ENCODE measurements around the gene DSCAML1.

The DSCAML1 gene

GRCh38 chr11:117706322-117706814 is 90.6 kb downstream of the DSCAML1 start:
- DNase-seq (ENCODE audit: low read depth) = no peak
- H3K4me3 ChIP-seq (ENCODE audit: low read depth, low read length) = no peak overlapping the region

DNA sequence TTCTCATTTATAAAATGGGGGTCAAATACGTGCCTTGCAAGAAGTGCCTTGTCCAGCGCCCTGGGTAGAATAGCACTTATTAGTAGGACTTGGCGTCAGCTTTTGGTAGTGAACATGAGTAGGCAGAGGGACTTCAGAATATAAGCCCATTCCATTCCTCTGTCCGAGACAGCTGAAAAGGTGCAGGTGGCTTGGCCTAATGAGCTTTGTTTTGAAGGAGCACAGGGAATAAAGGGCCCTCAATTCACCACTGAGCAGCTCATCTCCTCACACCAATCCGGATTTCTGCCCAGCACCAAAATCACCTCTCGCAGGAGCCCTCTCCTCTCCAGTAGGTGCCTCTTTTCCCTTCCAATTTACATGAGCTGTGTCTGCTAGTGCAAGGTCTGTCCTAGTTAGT is 91.2 kb downstream of the DSCAML1 start:
- no peak overlapping the region for H3K4me3 ChIP-seq (ENCODE audit: low read depth, low read length)
- DNase-seq (ENCODE audit: low read depth) = no peak

DNA sequence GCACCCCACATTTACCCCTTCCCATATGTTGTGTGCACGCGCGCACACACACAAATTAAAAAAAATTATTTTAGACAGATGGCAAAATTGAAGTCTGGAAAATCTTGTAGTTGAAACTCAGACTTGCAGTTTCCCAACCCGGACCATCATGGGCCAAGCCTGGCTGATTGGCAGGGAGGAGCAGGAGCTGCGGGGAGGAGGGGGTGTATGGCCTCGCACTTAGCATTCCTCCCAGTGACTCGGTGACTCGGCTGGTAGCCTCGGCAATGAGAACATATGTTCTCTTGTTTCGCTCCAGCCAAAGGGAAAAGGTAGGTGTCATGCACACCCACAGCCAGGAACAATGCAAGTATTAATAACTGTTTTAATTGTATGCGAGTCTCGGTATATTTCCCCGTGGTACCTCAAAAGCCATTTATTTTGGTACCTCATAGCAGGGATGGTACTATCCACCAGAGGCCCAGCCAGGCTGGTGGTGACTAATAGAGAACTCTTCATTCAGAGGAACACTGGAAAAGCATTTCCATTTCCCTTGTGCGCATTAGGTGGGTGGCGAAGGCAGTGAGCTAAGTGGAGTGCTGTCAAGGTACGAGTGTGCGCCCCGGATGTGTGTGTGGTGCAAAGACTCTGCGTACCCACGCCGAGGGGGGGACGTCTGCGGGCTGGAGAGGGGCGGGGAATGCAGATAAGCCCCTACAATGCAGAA is 92.5 kb downstream of the DSCAML1 start:
- H3K4me3 ChIP-seq (ENCODE audit: low read depth, low read length) = no peak overlapping the region
- no peak for DNase-seq (ENCODE audit: low read depth)

DNA sequence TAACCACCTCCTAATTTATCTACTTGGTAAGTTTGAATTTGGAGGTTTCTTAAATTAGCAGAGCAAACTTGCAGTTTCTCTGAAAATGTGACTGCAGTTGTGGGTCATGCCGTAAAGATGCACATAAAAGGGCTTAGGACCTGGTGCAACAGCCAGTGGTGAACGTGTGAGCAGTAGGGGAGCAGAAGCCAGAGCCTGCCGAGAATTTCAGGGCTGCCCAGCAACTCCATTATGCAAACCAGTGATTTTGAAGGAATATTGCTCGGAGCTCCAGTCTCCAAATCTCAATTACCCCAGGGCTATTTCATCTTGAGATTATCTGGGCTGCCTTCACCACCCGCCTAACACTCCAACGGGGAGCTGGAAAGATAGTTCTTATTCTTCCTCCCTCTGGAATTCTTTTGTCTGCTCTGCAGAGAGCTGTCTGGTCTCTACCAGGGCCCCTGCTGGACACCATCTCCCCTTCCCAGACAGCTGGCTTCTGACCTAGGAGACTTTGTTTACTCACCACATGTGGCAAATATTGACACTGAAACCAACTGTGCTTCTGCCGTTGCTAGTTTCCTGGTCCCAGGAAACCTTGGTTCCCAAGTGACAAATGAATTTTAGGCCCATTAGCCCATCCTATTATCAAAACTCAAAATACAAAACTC is 93.9 kb downstream of the DSCAML1 start:
- DNase-seq (ENCODE audit: low read depth) = no peak
- no peak overlapping the region for H3K4me3 ChIP-seq (ENCODE audit: low read depth, low read length)

DNA sequence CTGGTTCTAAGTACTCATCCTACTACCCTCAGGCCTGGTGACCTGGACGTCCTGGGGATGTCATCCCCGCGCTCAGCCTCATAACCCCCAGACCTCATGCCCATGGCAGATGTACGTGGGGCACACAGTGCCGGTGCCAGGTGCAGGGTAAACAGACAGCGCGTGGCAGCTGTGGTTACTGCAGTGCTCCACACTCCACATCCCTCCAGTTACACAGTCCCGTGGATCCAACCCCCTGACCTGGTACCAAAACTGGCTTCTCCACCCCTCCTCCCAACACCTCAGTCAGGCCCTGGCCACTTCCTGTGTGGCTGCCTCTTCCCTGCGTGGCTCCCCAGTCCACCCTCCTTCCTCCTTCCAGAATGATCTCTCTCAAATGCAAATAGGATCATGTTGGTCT is 95.2 kb downstream of the DSCAML1 start:
- no peak overlapping the region for H3K4me3 ChIP-seq (ENCODE audit: low read depth, low read length)
- no peak for DNase-seq (ENCODE audit: low read depth)

DNA sequence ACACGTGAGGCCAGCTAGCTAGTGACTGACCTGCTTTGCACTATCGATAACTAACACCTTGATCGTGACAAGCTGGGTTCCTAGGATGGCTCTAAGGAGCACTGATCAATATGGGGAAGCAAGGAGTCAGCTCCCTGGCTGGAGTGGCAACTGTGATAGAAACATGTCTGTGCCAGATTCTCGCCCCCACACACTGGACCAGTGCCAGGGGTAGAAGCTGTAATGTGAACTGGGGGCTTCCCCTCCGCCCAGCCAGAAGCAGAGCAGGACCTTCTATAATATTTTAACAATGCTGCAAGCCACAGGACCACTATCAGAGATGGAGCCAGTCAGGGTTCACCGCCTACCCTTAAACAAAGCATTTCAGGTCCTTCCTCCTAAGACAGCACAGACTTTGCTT is 96.5 kb downstream of the DSCAML1 start:
- H3K4me3 ChIP-seq (ENCODE audit: low read depth, low read length) = no peak overlapping the region
- DNase-seq (ENCODE audit: low read depth) = no peak

- no peak overlapping the region for H3K4me3 ChIP-seq (ENCODE audit: low read depth, low read length)
- DNase-seq (ENCODE audit: low read depth) = no peak
Observed at GRCh38 chr11:117697319-117697718, 99.7 kb downstream of the DSCAML1 start.

DNA sequence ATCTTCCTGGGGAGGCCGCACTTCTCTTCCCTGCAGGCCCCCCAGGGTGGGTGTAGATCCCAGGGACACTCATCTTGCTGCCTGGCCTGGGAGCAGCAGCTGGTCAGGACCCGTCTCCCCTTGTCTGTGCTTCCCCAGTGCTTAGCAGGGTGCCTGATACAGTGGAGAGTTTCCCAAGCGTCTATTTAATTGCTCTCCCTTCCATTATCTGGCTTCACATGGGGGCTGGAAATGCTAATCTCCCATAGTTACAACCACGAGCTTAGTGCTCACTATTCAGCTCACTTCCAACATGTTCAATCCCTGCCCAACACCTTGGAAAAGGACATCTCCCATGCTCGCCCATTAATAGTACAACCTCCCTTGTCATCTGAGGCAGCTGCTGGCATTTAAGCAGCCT is 100.5 kb downstream of the DSCAML1 start:
- no peak overlapping the region for H3K4me3 ChIP-seq (ENCODE audit: low read depth, low read length)
- no peak for DNase-seq (ENCODE audit: low read depth)

DNA sequence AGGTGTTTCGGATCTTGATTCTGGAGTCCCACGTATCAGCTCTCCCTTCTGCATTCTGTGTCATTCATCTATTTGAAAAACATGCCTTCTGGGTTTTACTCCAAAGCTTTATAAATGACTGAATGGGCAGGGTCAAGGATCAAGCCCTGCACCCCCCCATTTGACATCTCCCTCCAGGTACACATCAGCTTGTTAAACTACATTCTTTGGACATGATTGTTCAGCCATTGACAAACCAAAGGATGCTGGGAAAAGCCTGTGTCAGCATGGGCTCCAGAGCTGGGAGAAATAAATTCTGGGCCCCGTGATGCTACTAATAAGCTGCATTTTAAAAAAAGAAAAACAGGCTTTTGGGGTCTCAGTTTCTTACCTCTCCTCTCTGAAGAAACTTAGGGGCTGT is 103.7 kb downstream of the DSCAML1 start:
- DNase-seq (ENCODE audit: low read depth) = no peak
- H3K4me3 ChIP-seq (ENCODE audit: low read depth, low read length) = no peak overlapping the region

DNA sequence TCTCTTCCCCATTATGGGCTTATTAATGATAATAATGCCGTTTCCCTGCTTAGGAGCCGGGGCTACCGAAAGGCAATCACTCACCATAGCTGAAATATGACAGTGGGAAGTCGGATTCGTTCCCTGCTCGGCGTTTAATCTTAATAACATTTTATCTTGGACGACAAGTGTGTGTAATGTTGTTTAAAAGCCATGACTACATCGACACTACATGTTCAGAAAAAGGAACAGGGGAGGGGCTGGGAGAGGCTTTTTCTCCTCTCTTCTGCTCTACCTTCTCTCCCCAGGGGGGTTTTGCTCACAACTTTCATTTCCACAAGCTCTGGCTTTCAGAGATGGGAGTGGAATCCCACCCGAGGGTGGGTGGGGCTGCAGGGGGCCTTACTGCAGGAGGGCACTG is 105.5 kb downstream of the DSCAML1 start:
- DNase-seq (ENCODE audit: low read depth) = no peak
- no peak overlapping the region for H3K4me3 ChIP-seq (ENCODE audit: low read depth, low read length)

- DNase-seq (ENCODE audit: low read depth) = no peak
- H3K4me3 ChIP-seq (ENCODE audit: low read depth, low read length) = no peak overlapping the region
Observed at GRCh38 chr11:117691218-117691514, 105.8 kb downstream of the DSCAML1 start.

DNA sequence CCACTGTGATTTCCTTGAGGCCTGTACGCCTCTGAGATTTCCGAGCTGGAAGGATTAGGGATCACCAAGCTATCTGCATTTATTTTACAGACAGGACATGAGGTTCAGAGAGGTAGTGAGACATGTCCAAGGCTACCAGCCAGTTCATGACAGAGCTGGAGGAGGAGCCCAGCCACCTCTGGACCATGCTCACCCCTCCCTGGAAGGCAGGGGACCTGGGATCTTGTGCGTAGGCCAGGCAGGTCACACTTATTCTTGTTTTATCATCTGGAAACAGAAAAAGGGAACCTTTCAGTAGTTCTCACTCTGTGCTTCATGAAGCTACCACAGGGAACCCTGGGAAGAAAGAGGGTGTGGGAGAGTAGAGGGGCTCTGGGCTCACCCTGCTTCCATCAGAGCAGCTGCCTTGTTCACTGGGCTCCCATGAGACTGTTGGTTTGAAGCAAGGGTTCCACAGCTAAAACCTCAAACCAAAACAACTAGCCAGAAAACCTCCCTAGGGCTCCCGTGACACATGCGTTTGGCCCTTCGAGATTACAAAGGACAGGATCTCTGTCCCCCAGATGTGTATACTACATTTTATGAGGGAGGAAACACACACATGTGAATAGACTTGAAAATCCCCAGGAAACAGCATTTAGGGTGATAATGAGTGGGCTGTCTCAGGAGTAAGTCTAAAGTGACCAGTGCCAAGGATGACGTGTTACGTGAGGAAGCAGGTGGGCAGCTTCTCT is 106.4 kb downstream of the DSCAML1 start:
- no peak for DNase-seq (ENCODE audit: low read depth)

GRCh38 chr11:117688255-117688797 is 108.7 kb downstream of the DSCAML1 start:
- H3K4me3 ChIP-seq (ENCODE audit: low read depth, low read length) = no peak overlapping the region
- no peak for DNase-seq (ENCODE audit: low read depth)

More for the DNA sequence above, 106.4 kb downstream of the DSCAML1 start:
- H3K4me3 ChIP-seq (ENCODE audit: low read depth, low read length) = no peak overlapping the region

DNA sequence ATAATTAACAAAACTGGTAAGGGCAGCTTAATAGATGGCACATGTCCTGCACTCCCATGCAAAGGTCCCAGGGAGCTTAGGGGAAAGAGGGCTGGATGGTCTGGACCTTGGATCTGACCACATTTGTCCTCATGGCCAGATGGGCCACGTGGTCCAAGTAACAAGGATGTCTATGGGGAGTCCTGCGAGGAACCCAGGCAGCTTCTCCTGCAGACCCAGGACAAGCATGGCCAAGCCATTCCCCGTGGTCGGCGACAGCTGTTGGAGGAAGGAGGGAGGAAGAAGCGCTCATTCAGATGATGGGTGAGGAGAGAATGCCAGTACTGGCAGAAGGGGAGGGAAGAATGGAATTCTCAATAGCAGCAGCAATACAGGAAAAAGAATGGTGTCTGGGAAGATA is 109.2 kb downstream of the DSCAML1 start:
- no peak overlapping the region for H3K4me3 ChIP-seq (ENCODE audit: low read depth, low read length)
- DNase-seq (ENCODE audit: low read depth) = no peak

DNA sequence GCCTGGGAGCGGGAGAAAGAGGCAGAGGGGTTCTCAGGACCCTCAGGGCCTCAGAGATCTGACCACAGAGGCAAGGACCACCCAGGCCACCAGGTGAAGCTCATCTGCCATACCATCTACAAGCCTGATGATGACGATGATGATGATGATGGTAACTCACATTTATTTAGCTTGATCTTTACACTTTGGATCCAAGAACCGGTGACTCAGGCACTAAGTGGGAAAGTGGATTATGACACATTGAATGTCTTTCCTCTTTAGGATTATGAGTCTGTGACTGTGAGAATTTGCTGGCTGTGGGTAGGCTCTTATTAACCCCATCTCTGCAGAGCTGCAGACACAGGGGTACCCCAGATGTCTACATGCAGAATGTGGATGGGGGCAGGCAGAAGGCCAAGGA is 110.3 kb downstream of the DSCAML1 start:
- no peak overlapping the region for H3K4me3 ChIP-seq (ENCODE audit: low read depth, low read length)
- no peak for DNase-seq (ENCODE audit: low read depth)

GRCh38 chr11:117685566-117685965 is 111.5 kb downstream of the DSCAML1 start:
- DNase-seq (ENCODE audit: low read depth) = no peak

GRCh38 chr11:117684731-117685130 is 112.3 kb downstream of the DSCAML1 start:
- H3K4me3 ChIP-seq (ENCODE audit: low read depth, low read length) = no peak overlapping the region
- DNase-seq (ENCODE audit: low read depth) = no peak

More at GRCh38 chr11:117685566-117685965, 111.5 kb downstream of the DSCAML1 start:
- no peak overlapping the region for H3K4me3 ChIP-seq (ENCODE audit: low read depth, low read length)

GRCh38 chr11:117684111-117684510 is 112.9 kb downstream of the DSCAML1 start:
- DNase-seq (ENCODE audit: low read depth) = no peak
- no peak overlapping the region for H3K4me3 ChIP-seq (ENCODE audit: low read depth, low read length)

- no peak for DNase-seq (ENCODE audit: low read depth)
- H3K4me3 ChIP-seq (ENCODE audit: low read depth, low read length) = no peak overlapping the region
Observed at GRCh38 chr11:117681438-117681837, 115.6 kb downstream of the DSCAML1 start.

GRCh38 chr11:117679461-117679860 is 117.6 kb downstream of the DSCAML1 start:
- no peak overlapping the region for H3K4me3 ChIP-seq (ENCODE audit: low read depth, low read length)
- DNase-seq (ENCODE audit: low read depth) = no peak
